HepG2 (cell line): ENCODE measurements around the gene TAMALIN. TPM values are rescaled to one million over a fixed set of nuclear protein-coding genes. Genes with fewer than 3 reads are reported as not detected.

Experiments used
- ATAC-seq: fragments of 200-7000 bp; cut with Tn5 transposase; 3 replicates; pipeline ENCODE4 v1.9.1; 2020; ENCODE audit warnings: mild to moderate bottlenecking, moderate library complexity
- BruUV-seq: library from RNA; stranded (reverse); fragments of 400-500 nt; replicated peaks from 2 replicates; lab custom pipeline; 2021; lab: Mats Ljungman, UMichigan
- CTCF ChIA-PET: fragments of 300-600 bp; formaldehyde crosslinking; extraction: SDS; loops from one replicate; lab custom pipeline; 2021; ENCODE audit warnings: low total read pairs, inconsistent platforms, low intra/inter-chr PET ratio; lab: Yijun Ruan, JAX
- POLR2A ChIA-PET: fragments of 350-600 bp; sonication (Branson Sonifier 250); formaldehyde crosslinking; loops from one replicate; lab custom pipeline; 2020; ENCODE audit warnings: antibody characterized with exemption, inconsistent platforms; lab: Yijun Ruan, JAX
- DNase-seq: peaks from one replicate; pipeline ENCODE4 v3.0.0-alpha.2; 2015; ENCODE audit warnings: low spot score
- FAIRE-seq: peaks from 3 replicates; lab custom pipeline; 2011; peaks lifted over from hg19 to GRCh38; lab: Jason Lieb, UNC
- H2AFZ ChIP-seq: one replicate; pipeline ENCODE4 v1.6.1; 2011; ENCODE audit warnings: low read length, inconsistent platforms
- H3K27ac ChIP-seq: fragments of 300-600 bp; 3 replicates; pipeline ENCODE4 v1.8.0; 2011; ENCODE audit warnings: mixed run types, mild to moderate bottlenecking, mixed read lengths, low read length, inconsistent platforms; ENCODE audit not compliant: insufficient read depth; ENCODE audit errors: extremely low read length
- H3K27me3 ChIP-seq, 2 experiments: fragments of 200-600 bp in 1 of 2; 2 replicates in 1 of 2; 3 replicates in 1 of 2; pipeline versions ENCODE4 v1.6.0 to v1.8.0; 2011; ENCODE audit warnings: low read length in 2 of 2, mild to moderate bottlenecking in 2 of 2, moderate library complexity in 2 of 2, inconsistent platforms in 1 of 2; ENCODE audit not compliant: insufficient read depth in 2 of 2, control insufficient read depth in 1 of 2
- H3K36me3 ChIP-seq, 2 experiments: fragments of 200-600 bp in 1 of 2; replicated peaks in 1 of 2; 2 replicates in 1 of 2; 3 replicates in 1 of 2; pipeline versions ENCODE4 v1.5.1 to v1.8.0; 2011; ENCODE audit warnings: low read length in 2 of 2, inconsistent platforms in 1 of 2; ENCODE audit not compliant: insufficient read depth in 2 of 2, control insufficient read depth in 1 of 2
- H3K4me1 ChIP-seq: 2 replicates; pipeline ENCODE4 v1.5.1; 2012; ENCODE audit warnings: low read length, inconsistent platforms; ENCODE audit not compliant: insufficient read depth
- H3K4me2 ChIP-seq: 2 replicates; pipeline ENCODE4 v1.6.0; 2011; ENCODE audit warnings: low read depth, low read length, inconsistent platforms
- H3K4me3 ChIP-seq, 3 experiments: fragments of 200-600 bp in 1 of 3; sonication (generic), shearing (Covaris generic) in 1 of 3; replicated peaks in 1 of 3; 2 replicates each; pipeline ENCODE4 v1.5.1; 2011 to 2016; ENCODE audit warnings: low read length in 3 of 3, inconsistent platforms in 2 of 3, low read depth in 2 of 3, mild to moderate bottlenecking in 2 of 3, control low read depth in 1 of 3, mixed read lengths in 1 of 3; ENCODE audit not compliant: insufficient read depth in 1 of 3
- H3K79me2 ChIP-seq: one replicate; pipeline ENCODE4 v1.6.1; 2011; ENCODE audit warnings: low read length, inconsistent platforms; ENCODE audit not compliant: insufficient read depth
- H3K9ac ChIP-seq: 2 replicates; pipeline ENCODE4 v1.6.0; 2011; ENCODE audit warnings: mild to moderate bottlenecking, low read depth, low read length, inconsistent platforms; ENCODE audit not compliant: insufficient read depth
- H3K9me3 ChIP-seq: 2 replicates; pipeline ENCODE4 v1.5.1; 2012; ENCODE audit warnings: mild to moderate bottlenecking, low read length
- H4K20me1 ChIP-seq: 2 replicates; pipeline ENCODE4 v1.6.0; 2011; ENCODE audit warnings: inconsistent platforms, mild to moderate bottlenecking, low read length, moderate library complexity; ENCODE audit not compliant: insufficient read depth
- ATF7-NPFF ChIP-seq: sonication (generic); formaldehyde crosslinking; IDR thresholded peaks from 2 replicates; pipeline ENCODE4 v1.8.1; 2023; ENCODE audit warnings: mild to moderate bottlenecking, low read depth, missing genetic modification reagents, moderate library complexity
- HHEX ChIP-seq: IDR thresholded peaks from 2 replicates; pipeline ENCODE4 v1.6.1; 2016; ENCODE audit warnings: control low read depth
- IKZF5 ChIP-seq: IDR thresholded peaks from 2 replicates; pipeline ENCODE4 v1.6.1; 2018; ENCODE audit warnings: missing genetic modification reagents, mild to moderate bottlenecking, missing compliant biosample characterization
- JARID2 ChIP-seq: sonication (generic); formaldehyde crosslinking; IDR thresholded peaks from 2 replicates; pipeline ENCODE4 v1.8.1; 2023; ENCODE audit warnings: missing genetic modification reagents, inconsistent platforms; ENCODE audit not compliant: insufficient replicate concordance
- POLR2AphosphoS5 ChIP-seq: IDR thresholded peaks from 2 replicates; pipeline ENCODE4 v1.6.1; 2012; ENCODE audit warnings: low read depth, low read length
- SALL1 ChIP-seq: sonication (generic); formaldehyde crosslinking; IDR thresholded peaks from 2 replicates; pipeline ENCODE4 v1.8.0; 2022; ENCODE audit warnings: mild to moderate bottlenecking, missing genetic modification reagents
- SAP130 ChIP-seq: IDR thresholded peaks from 2 replicates; pipeline ENCODE4 v1.6.1; 2016; ENCODE audit warnings: low read depth
- STAG1 ChIP-seq: sonication (generic); formaldehyde crosslinking; IDR thresholded peaks from 2 replicates; pipeline ENCODE4 v1.4.0; 2020; ENCODE audit warnings: missing genetic modification reagents
- ZKSCAN1 ChIP-seq: fragments of 150-350 bp; IDR thresholded peaks from 2 replicates; pipeline ENCODE4 v1.6.1; 2014; ENCODE audit warnings: low read length
- ZNF136 ChIP-seq: sonication (generic); formaldehyde crosslinking; IDR thresholded peaks from 2 replicates; pipeline ENCODE4 v1.8.1; 2022; ENCODE audit warnings: low read depth, mild to moderate bottlenecking, moderate library complexity, missing genetic modification reagents
- ZNF24 ChIP-seq: fragments of 450-650 bp; IDR thresholded peaks from 2 replicates; pipeline ENCODE4 v1.6.1; 2017; ENCODE audit warnings: antibody characterized with exemption, mild to moderate bottlenecking
- ZNF317 ChIP-seq: sonication (generic); formaldehyde crosslinking; IDR thresholded peaks from 2 replicates; pipeline ENCODE4 v1.5.0; 2020; ENCODE audit warnings: mild to moderate bottlenecking, missing genetic modification reagents
- ZNF382 ChIP-seq: sonication (generic); formaldehyde crosslinking; IDR thresholded peaks from 2 replicates; pipeline ENCODE4 v1.5.0; 2020; ENCODE audit warnings: missing genetic modification reagents, mild to moderate bottlenecking, borderline replicate concordance
- ZNF713 ChIP-seq: sonication (generic); formaldehyde crosslinking; IDR thresholded peaks from 2 replicates; pipeline ENCODE4 v1.4.0; 2020; ENCODE audit warnings: mild to moderate bottlenecking, missing genetic modification reagents
- WGBS: methylation state at CpG from one replicate; pipeline ENCODE4 v1.1.6; 2017; ENCODE audit warnings: low lambda C conversion rate; 5-methylcytosine and 5-hydroxymethylcytosine counted together
- in situ Hi-C: cut with HindIII; loops from 2 replicates; pipeline ENCODE4 v1.10.0; 2017; ENCODE audit warnings: low pct_unique_long_range_greater_than_20kb; ENCODE audit not compliant: extremely low pct_ligation_motif_present
- intact Hi-C: fragments of 100-400 bp; cut with micrococcal nuclease; formaldehyde crosslinking; loops from one replicate; pipeline ENCODE4 v1.10.0; 2022; ENCODE audit not compliant: unreplicated experiment
- polyA plus RNA-seq, 8 experiments: library from polyadenylated mRNA; depleted of rRNA in 3 of 8; stranded (reverse) in 7 of 8; unstranded in 1 of 8; fragments of >200 nt; fragmentation: Illumina TruSeq in 4 of 8; extraction: Trizol in 4 of 8; gene quantifications; 2 replicates each; pipeline versions ENCODE4 v1.2.1 to v1.2.3, GENCODE V29; 2011 to 2016; ENCODE audit warnings: low read depth in 4 of 8, missing spikeins in 1 of 8, mixed read lengths in 1 of 8; ENCODE audit not compliant: insufficient read depth in 1 of 8
- total RNA-seq, 5 experiments: library from RNA; depleted of rRNA; stranded (reverse); fragments of >200 nt; fragmentation: Illumina TruSeq; extraction: Trizol; gene quantifications; 2 replicates each; pipeline ENCODE4 v1.2.3, GENCODE V29; 2016; ENCODE audit warnings: low read depth in 1 of 5
- TF ChIP-seq, protein P1 (sequence below): sonication (generic); formaldehyde crosslinking; IDR thresholded peaks from 2 replicates; pipeline ENCODE4 v1.4.0; 2020; ENCODE audit warnings: missing genetic modification reagents, borderline replicate concordance
- TF ChIP-seq, protein P2 (sequence below): sonication (generic); formaldehyde crosslinking; IDR thresholded peaks from 2 replicates; pipeline ENCODE4 v1.4.0; 2020; ENCODE audit warnings: missing genetic modification reagents

Gene TAMALIN
- total and polyA plus RNA-seq, 2 of the 13 experiments (the other 11 are each of a cell fraction or from before 2014, with no cell fraction given): 2.9 to 10.9 TPM

DNA sequence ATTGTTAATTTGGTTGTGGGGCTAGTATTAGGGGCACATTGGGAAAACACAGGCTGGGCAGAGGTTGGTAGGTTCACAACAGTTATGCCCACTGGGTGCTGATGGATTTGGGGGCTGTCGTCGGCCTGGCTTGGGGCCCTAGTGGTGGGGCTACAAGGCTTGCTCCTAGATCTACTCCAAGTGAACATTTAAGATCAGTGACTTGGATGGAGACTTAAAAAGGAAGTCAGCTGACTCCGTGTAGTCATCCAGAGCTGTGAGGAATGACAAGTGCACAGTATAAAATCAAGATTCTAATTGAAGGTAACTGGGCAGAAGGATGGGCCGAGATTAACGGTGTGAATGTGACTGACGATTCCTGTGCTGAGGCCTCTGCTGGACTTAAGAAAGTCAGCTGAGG, 31.7 kb downstream of the TAMALIN start:
- WGBS: 82% methylated on average over 6 of the region's 6 CpGs
- Histone ChIP-seq H4K20me1 (no peaks in the 10 kb centered on the region), H3K79me2 (no peaks in the 10 kb centered on the region), H3K9me3 (no peaks in the 10 kb centered on the region), H3K27ac (no peak overlapping the region), H2AFZ (no peak overlapping the region), H3K4me2 (no peak overlapping the region; the same call in 1 of the 2 replicates), H3K9ac (no peak overlapping the region), H3K4me3 (no peak overlapping the region; a peak in 1 of 6 replicates), H3K27me3 (peaks cover 3 to 45% of the 10 kb centered on the region in 2 experiments; a peak in 4 of 5 replicates), H3K36me3 (no peaks in the 10 kb centered on the region), H3K4me1 (peaks cover 66% of the 10 kb centered on the region)
- no peak for ATAC-seq
- no peak for DNase-seq
- intact Hi-C loops (no loop called here), in situ Hi-C loops (no loop called here)
- ChIA-PET CTCF (no interaction called here), POLR2A (interaction anchor here (0.7 to 1.2 kb wide), 3 partner anchors 13 to 31 kb away, joined by 3 read pairs; partner anchors contain the start of genes ATG101 and NR4A1)
- no TSS peak for BruUV-seq
- no peak for FAIRE-seq
- TF ChIP-seq ZNF24 (no peak), SALL1 (CRISPR knock-in tag) (no peak), IKZF5 (CRISPR knock-in tag) (no peak), ZKSCAN1 (no peak), ZNF136 (no peak), HHEX (no peak), ATF7-NPFF (no peak), ZNF713 (CRISPR knock-in tag) (no peak), JARID2 (CRISPR knock-in tag) (no peak), ZNF382 (CRISPR knock-in tag) (no peak), POLR2AphosphoS5 (no peak), SAP130 (CRISPR knock-in tag) (no peak), ZNF317 (CRISPR knock-in tag) (no peak), STAG1 (CRISPR knock-in tag) (no peak)
- TF ChIP-seq, protein P1, sequence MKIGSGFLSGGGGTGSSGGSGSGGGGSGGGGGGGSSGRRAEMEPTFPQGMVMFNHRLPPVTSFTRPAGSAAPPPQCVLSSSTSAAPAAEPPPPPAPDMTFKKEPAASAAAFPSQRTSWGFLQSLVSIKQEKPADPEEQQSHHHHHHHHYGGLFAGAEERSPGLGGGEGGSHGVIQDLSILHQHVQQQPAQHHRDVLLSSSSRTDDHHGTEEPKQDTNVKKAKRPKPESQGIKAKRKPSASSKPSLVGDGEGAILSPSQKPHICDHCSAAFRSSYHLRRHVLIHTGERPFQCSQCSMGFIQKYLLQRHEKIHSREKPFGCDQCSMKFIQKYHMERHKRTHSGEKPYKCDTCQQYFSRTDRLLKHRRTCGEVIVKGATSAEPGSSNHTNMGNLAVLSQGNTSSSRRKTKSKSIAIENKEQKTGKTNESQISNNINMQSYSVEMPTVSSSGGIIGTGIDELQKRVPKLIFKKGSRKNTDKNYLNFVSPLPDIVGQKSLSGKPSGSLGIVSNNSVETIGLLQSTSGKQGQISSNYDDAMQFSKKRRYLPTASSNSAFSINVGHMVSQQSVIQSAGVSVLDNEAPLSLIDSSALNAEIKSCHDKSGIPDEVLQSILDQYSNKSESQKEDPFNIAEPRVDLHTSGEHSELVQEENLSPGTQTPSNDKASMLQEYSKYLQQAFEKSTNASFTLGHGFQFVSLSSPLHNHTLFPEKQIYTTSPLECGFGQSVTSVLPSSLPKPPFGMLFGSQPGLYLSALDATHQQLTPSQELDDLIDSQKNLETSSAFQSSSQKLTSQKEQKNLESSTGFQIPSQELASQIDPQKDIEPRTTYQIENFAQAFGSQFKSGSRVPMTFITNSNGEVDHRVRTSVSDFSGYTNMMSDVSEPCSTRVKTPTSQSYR (CRISPR knock-in tag): no peak
- TF ChIP-seq, protein P2, sequence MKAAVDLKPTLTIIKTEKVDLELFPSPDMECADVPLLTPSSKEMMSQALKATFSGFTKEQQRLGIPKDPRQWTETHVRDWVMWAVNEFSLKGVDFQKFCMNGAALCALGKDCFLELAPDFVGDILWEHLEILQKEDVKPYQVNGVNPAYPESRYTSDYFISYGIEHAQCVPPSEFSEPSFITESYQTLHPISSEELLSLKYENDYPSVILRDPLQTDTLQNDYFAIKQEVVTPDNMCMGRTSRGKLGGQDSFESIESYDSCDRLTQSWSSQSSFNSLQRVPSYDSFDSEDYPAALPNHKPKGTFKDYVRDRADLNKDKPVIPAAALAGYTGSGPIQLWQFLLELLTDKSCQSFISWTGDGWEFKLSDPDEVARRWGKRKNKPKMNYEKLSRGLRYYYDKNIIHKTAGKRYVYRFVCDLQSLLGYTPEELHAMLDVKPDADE (CRISPR knock-in tag): no peak
